H7 (cell line): ENCODE results near the gene ZNF440. TPM values are rescaled to one million over a fixed set of nuclear protein-coding genes. Genes with fewer than 3 reads are reported as not detected.

Source experiments
- total RNA-seq: library from RNA; depleted of rRNA; stranded (reverse); fragments of >200 nt; shearing (Covaris generic); gene quantifications from 2 replicates; pipeline ENCODE4 v1.2.3, GENCODE V29; 2014; rRNA removed

Gene ZNF440
- total RNA-seq, 1 experiment from 2014 or later: 0.55 TPM

Other genes with a start within 250 kb of the ZNF440 start
- gene ACP5, start 236.6 kb upstream of the ZNF440 start, total RNA-seq: 1.0 and 3.7 TPM in 2 replicates
- gene ZNF627, start 216.8 kb upstream of the ZNF440 start, total RNA-seq: 20.1 and 24.2 TPM in 2 replicates
- gene ZNF823, start 75.3 kb upstream of the ZNF440 start, total RNA-seq: 0.81 TPM in 1 of 2 replicates, not detected in the other
- gene ZNF441, start 47.3 kb upstream of the ZNF440 start, total RNA-seq: not detected in 2 replicates
- 0.03 TPM in 1 of 2 replicates, not detected in the other for gene ZNF491, start 15.8 kb upstream of the ZNF440 start, total RNA-seq
- gene ZNF439, start 34.5 kb downstream of the ZNF440 start, total RNA-seq: not detected in 2 replicates
- 0.07 TPM in 1 of 2 replicates, not detected in the other for gene ZNF69, start 73.5 kb downstream of the ZNF440 start, total RNA-seq
- gene ZNF700, start 110.8 kb downstream of the ZNF440 start, total RNA-seq: 0.03 and 0.41 TPM in 2 replicates
- gene ZNF763, start 150.8 kb downstream of the ZNF440 start, total RNA-seq: 0.33 TPM in 1 of 2 replicates, not detected in the other
- 0.11 TPM in 1 of 2 replicates, not detected in the other for gene ZNF433, start 221.4 kb downstream of the ZNF440 start, total RNA-seq
- not detected in 2 replicates for gene ZNF878, start 238.7 kb downstream of the ZNF440 start, total RNA-seq